Type B pancreatic cell (in vitro differentiated cells): ENCODE measurements around the gene PROCA1. TPM values are rescaled to one million over a fixed set of nuclear protein-coding genes. Genes with fewer than 3 reads are reported as not detected.
"Not testable (repeated sequence)": the region's sequence is repeated elsewhere in the genome, so short reads cannot be mapped to it uniquely, and the experiment has no call there.

Source experiments
- DNase-seq: peaks from one replicate; pipeline ENCODE4 v3.0.0; 2021; ENCODE audit warnings: mixed read lengths; ENCODE audit not compliant: unreplicated experiment; ENCODE audit errors: extremely low spot score
- H3K27ac Mint-ChIP-seq: 2 replicates; pipeline ENCODE4 v1.8.0; 2021; ENCODE audit warnings: mild to moderate bottlenecking, mixed read lengths
- H3K27me3 Mint-ChIP-seq: 2 replicates; pipeline ENCODE4 v1.8.0; 2021; ENCODE audit warnings: mixed read lengths
- H3K36me3 Mint-ChIP-seq: 2 replicates; pipeline ENCODE4 v1.8.0; 2021; ENCODE audit warnings: mixed read lengths
- H3K4me1 Mint-ChIP-seq: one replicate; pipeline ENCODE4 v1.8.0; 2021; ENCODE audit warnings: mixed read lengths; ENCODE audit not compliant: unreplicated experiment
- H3K4me3 Mint-ChIP-seq: 2 replicates; pipeline ENCODE4 v1.8.0; 2021; ENCODE audit warnings: mild to moderate bottlenecking, mixed read lengths
- H3K9me3 Mint-ChIP-seq: 2 replicates; pipeline ENCODE4 v1.8.0; 2021; ENCODE audit warnings: mixed read lengths
- CTCF ChIP-seq: fragments of 200-600 bp; sonication (generic); conservative IDR thresholded peaks from 2 replicates; pipeline ENCODE4 v1.5.0; 2021; ENCODE audit warnings: antibody characterized with exemption, mild to moderate bottlenecking
- total RNA-seq: library from RNA; stranded (reverse); gene quantifications from 2 replicates; pipeline ENCODE4 v1.2.1, GENCODE V29; 2021; ENCODE audit warnings: low replicate concordance

Gene PROCA1
- total RNA-seq, 1 donor from 2014 or later, result 9.2 TPM

- Mint-ChIP-seq H3K4me1 (peaks cover 6% of the 10 kb centered on the region), H3K27me3 (no peaks in the 10 kb centered on the region), H3K27ac (peak overlapping the region; percentile 64), H3K9me3 (no peaks in the 10 kb centered on the region), H3K4me3 (no peak overlapping the region), H3K36me3 (peaks cover 10% of the 10 kb centered on the region)
- DNase-seq, result no peak
- TF ChIP-seq CTCF, result no peak
Measured at GRCh38 chr17:28740406-28741357, 29.0 kb upstream of the PROCA1 start.

- Mint-ChIP-seq H3K27ac (peak overlapping the region; percentile 94), H3K9me3 (no peaks in the 10 kb centered on the region), H3K4me3 (peak overlapping the region; percentile 34), H3K36me3 (peaks cover 10% of the 10 kb centered on the region), H3K4me1 (peaks cover 6% of the 10 kb centered on the region), H3K27me3 (no peaks in the 10 kb centered on the region)
- DNase-seq, result no peak
- no peak for TF ChIP-seq CTCF
Measured at GRCh38 chr17:28738680-28739384, 27.1 kb upstream of the PROCA1 start.

GRCh38 chr17:28737770-28738679 is 26.3 kb upstream of the PROCA1 start:
- no peaks in the 10 kb centered on the region for H3K9me3 Mint-ChIP-seq
- DNase-seq, result no peak
- H3K27ac Mint-ChIP-seq, result peak overlapping the region; percentile 94
- peak overlapping the region; percentile 34 for H3K4me3 Mint-ChIP-seq
- no peaks in the 10 kb centered on the region for H3K27me3 Mint-ChIP-seq
- peaks cover 6% of the 10 kb centered on the region for H3K4me1 Mint-ChIP-seq
- no peak for TF ChIP-seq CTCF
- H3K36me3 Mint-ChIP-seq, result peaks cover 10% of the 10 kb centered on the region

GRCh38 chr17:28737316-28737715 is 25.6 kb upstream of the PROCA1 start:
- Mint-ChIP-seq H3K27ac (no peak overlapping the region), H3K4me1 (peaks cover 6% of the 10 kb centered on the region), H3K36me3 (peaks cover 10% of the 10 kb centered on the region), H3K27me3 (no peaks in the 10 kb centered on the region), H3K4me3 (no peak overlapping the region), H3K9me3 (no peaks in the 10 kb centered on the region)
- no peak for TF ChIP-seq CTCF
- DNase-seq, result no peak

GRCh38 chr17:28735913-28736769 is 24.5 kb upstream of the PROCA1 start:
- H3K27me3 Mint-ChIP-seq, H3K4me1 Mint-ChIP-seq, H3K27ac Mint-ChIP-seq, DNase-seq, H3K4me3 Mint-ChIP-seq, H3K9me3 Mint-ChIP-seq, H3K36me3 Mint-ChIP-seq: not testable (repeated sequence)
